WTC11 (cell line): Measurements from ENCODE around the gene CELF4. TPM values are rescaled to one million over a fixed set of nuclear protein-coding genes. Genes with fewer than 3 reads are reported as not detected.

ENCODE experiments used
- ATAC-seq: fragments of 200-7000 bp; cut with Tn5 transposase; 2 replicates; pipeline ENCODE4 v1.10.0; 2021; ENCODE audit warnings: mild to moderate bottlenecking, moderate library complexity
- CTCF ChIA-PET: fragments of 300-600 bp; sonication (Branson Sonifier 250); formaldehyde crosslinking; loops from one replicate; lab custom pipeline; 2021; ENCODE audit warnings: antibody characterized with exemption; lab: Charles Lee
- POLR2A ChIA-PET: fragments of 350-600 bp; sonication (Branson Sonifier 250); formaldehyde crosslinking; loops from one replicate; lab custom pipeline; 2021; ENCODE audit warnings: antibody characterized with exemption; lab: Charles Lee
- DNase-seq: peaks from one replicate; pipeline ENCODE4 v3.0.0; 2021; ENCODE audit warnings: low spot score
- H3K27ac Mint-ChIP-seq: 2 replicates; pipeline ENCODE4 v1.8.0; 2021; ENCODE audit warnings: mixed read lengths
- H3K27me3 Mint-ChIP-seq: 2 replicates; pipeline ENCODE4 v1.8.0; 2021; ENCODE audit warnings: low read depth, mild to moderate bottlenecking, moderate library complexity, mixed read lengths
- H3K36me3 Mint-ChIP-seq: 2 replicates; pipeline ENCODE4 v1.8.0; 2021; ENCODE audit warnings: mixed read lengths
- H3K4me1 Mint-ChIP-seq: 2 replicates; pipeline ENCODE4 v1.8.0; 2022; ENCODE audit warnings: mixed read lengths
- H3K4me3 Mint-ChIP-seq: 2 replicates; pipeline ENCODE4 v1.8.0; 2021; ENCODE audit warnings: mild to moderate bottlenecking, moderate library complexity, mixed read lengths
- H3K9me3 Mint-ChIP-seq: 2 replicates; pipeline ENCODE4 v1.8.0; 2021; ENCODE audit warnings: mixed read lengths
- ARID4B ChIP-seq: sonication (generic); formaldehyde crosslinking; IDR thresholded peaks from 2 replicates; pipeline ENCODE4 v1.8.0; 2023; ENCODE audit warnings: missing genetic modification reagents, mild to moderate bottlenecking, borderline replicate concordance
- CREB1 ChIP-seq: sonication (generic); formaldehyde crosslinking; IDR thresholded peaks from 2 replicates; pipeline ENCODE4 v1.8.0; 2023; ENCODE audit warnings: mild to moderate bottlenecking, missing genetic modification reagents
- CTCF ChIP-seq: fragments of 200-600 bp; IDR thresholded peaks from 2 replicates; pipeline ENCODE4 v1.8.0; 2022; ENCODE audit warnings: antibody characterized with exemption
- E2F5 ChIP-seq: sonication (generic); formaldehyde crosslinking; IDR thresholded peaks from 2 replicates; pipeline ENCODE4 v1.8.1; 2022; ENCODE audit warnings: mild to moderate bottlenecking, moderate library complexity, missing genetic modification reagents
- ELF4 ChIP-seq: sonication (generic); formaldehyde crosslinking; IDR thresholded peaks from 2 replicates; pipeline ENCODE4 v1.8.1; 2022; ENCODE audit warnings: low read depth, mild to moderate bottlenecking, moderate library complexity, missing genetic modification reagents
- FOXP1 ChIP-seq: sonication (generic); formaldehyde crosslinking; IDR thresholded peaks from 2 replicates; pipeline ENCODE4 v1.8.0; 2022; ENCODE audit warnings: missing genetic modification reagents, mild to moderate bottlenecking, moderate library complexity, borderline replicate concordance
- HMGA2 ChIP-seq: fragments of 250-450 bp; sonication (Bioruptor Pico); IDR thresholded peaks from 2 replicates; pipeline ENCODE4 v1.4.0; 2021; ENCODE audit warnings: mild to moderate bottlenecking, moderate library complexity
- HMGXB4 ChIP-seq: sonication (generic); formaldehyde crosslinking; IDR thresholded peaks from 2 replicates; pipeline ENCODE4 v1.8.1; 2023; ENCODE audit warnings: mild to moderate bottlenecking, moderate library complexity, missing genetic modification reagents
- JUN ChIP-seq: sonication (generic); formaldehyde crosslinking; IDR thresholded peaks from 2 replicates; pipeline ENCODE4 v1.8.0; 2023; ENCODE audit warnings: mild to moderate bottlenecking, missing genetic modification reagents
- NFE2L1 ChIP-seq: sonication (generic); formaldehyde crosslinking; IDR thresholded peaks from 2 replicates; pipeline ENCODE4 v1.8.1; 2023; ENCODE audit warnings: missing genetic modification reagents
- NR1H2 ChIP-seq: sonication (generic); formaldehyde crosslinking; IDR thresholded peaks from 2 replicates; pipeline ENCODE4 v1.9.0; 2021; ENCODE audit warnings: mild to moderate bottlenecking, moderate library complexity, missing genetic modification reagents
- RORB ChIP-seq: fragments of 250-450 bp; sonication (Bioruptor Pico); IDR thresholded peaks from 2 replicates; pipeline ENCODE4 v1.9.0; 2021; ENCODE audit warnings: mild to moderate bottlenecking
- SOX15 ChIP-seq: fragments of 250-450 bp; sonication (Bioruptor Pico); IDR thresholded peaks from 2 replicates; pipeline ENCODE4 v1.9.0; 2021; ENCODE audit warnings: mild to moderate bottlenecking
- ZMAT4 ChIP-seq: fragments of 250-450 bp; sonication (Bioruptor Pico); IDR thresholded peaks from 2 replicates; pipeline ENCODE4 v1.9.0; 2021; ENCODE audit warnings: mild to moderate bottlenecking
- ZNF317 ChIP-seq: sonication (generic); formaldehyde crosslinking; IDR thresholded peaks from 2 replicates; pipeline ENCODE4 v1.8.1; 2023; ENCODE audit warnings: low read depth, mild to moderate bottlenecking, moderate library complexity, missing genetic modification reagents, borderline replicate concordance
- ZNF396 ChIP-seq: fragments of 250-450 bp; sonication (Bioruptor Pico); IDR thresholded peaks from 2 replicates; pipeline ENCODE4 v1.8.0; 2021; ENCODE audit warnings: mild to moderate bottlenecking, moderate library complexity, borderline replicate concordance
- ZNF425 ChIP-seq: fragments of 250-450 bp; sonication (Bioruptor Pico); conservative IDR thresholded peaks from 2 replicates; pipeline ENCODE4 v1.9.0; 2021; ENCODE audit warnings: mild to moderate bottlenecking
- ZSCAN18 ChIP-seq: fragments of 250-450 bp; sonication (Bioruptor Pico); IDR thresholded peaks from 2 replicates; pipeline ENCODE4 v2.1.2; 2022; ENCODE audit warnings: mild to moderate bottlenecking, moderate library complexity
- total RNA-seq: library from RNA; stranded (reverse); gene quantifications from 3 replicates; pipeline ENCODE4 v1.2.3, GENCODE V29; 2021

CELF4 gene
- total RNA-seq, 1 experiment from 2014 or later = 2.9 TPM

- Mint-ChIP-seq H3K4me1 (peaks cover 28% of the 10 kb centered on the region), H3K36me3 (no peaks in the 10 kb centered on the region), H3K27ac (no peak overlapping the region), H3K4me3 (peak overlapping the region; percentile 71), H3K9me3 (no peaks in the 10 kb centered on the region), H3K27me3 (peaks cover 36% of the 10 kb centered on the region)
- DNase-seq = no peak
- no peak; the same call in 1 of the 2 replicates for ATAC-seq
- ChIA-PET CTCF (interaction anchor here (0.9 to 1.7 kb wide), 3 partner anchors 8 to 40 kb away, joined by 3 to 6 read pairs (median 5); no protein-coding TSS in a partner anchor), POLR2A (no interaction called here)
- TF ChIP-seq HMGA2 (CRISPR knock-in tag) = no peak
- TF ChIP-seq HMGXB4 (CRISPR knock-in tag) = no peak
- TF ChIP-seq RORB (CRISPR knock-in tag) = no peak
- no peak for TF ChIP-seq CTCF
- no peak for TF ChIP-seq JUN (CRISPR knock-in tag)
- TF ChIP-seq ELF4 (CRISPR knock-in tag) = no peak
- TF ChIP-seq ZNF425 = no peak
- no peak for TF ChIP-seq ARID4B (CRISPR knock-in tag)
- TF ChIP-seq NR1H2 = no peak
- TF ChIP-seq ZNF396 (CRISPR knock-in tag) = no peak
- TF ChIP-seq ZMAT4 (CRISPR knock-in tag) = no peak
- no peak for TF ChIP-seq NFE2L1 (CRISPR knock-in tag)
- no peak for TF ChIP-seq SOX15
- TF ChIP-seq FOXP1 (CRISPR knock-in tag) = no peak
- no peak for TF ChIP-seq CREB1 (CRISPR knock-in tag)
- no peak for TF ChIP-seq ZNF317 (CRISPR knock-in tag)
- no peak for TF ChIP-seq ZSCAN18 (CRISPR knock-in tag)
- TF ChIP-seq E2F5 (CRISPR knock-in tag) = no peak
Measured at GRCh38 chr18:37525262-37525585, 40.4 kb downstream of the CELF4 start.
